ENCODE data around the gene NKAIN2.

NKAIN2 gene

DNA sequence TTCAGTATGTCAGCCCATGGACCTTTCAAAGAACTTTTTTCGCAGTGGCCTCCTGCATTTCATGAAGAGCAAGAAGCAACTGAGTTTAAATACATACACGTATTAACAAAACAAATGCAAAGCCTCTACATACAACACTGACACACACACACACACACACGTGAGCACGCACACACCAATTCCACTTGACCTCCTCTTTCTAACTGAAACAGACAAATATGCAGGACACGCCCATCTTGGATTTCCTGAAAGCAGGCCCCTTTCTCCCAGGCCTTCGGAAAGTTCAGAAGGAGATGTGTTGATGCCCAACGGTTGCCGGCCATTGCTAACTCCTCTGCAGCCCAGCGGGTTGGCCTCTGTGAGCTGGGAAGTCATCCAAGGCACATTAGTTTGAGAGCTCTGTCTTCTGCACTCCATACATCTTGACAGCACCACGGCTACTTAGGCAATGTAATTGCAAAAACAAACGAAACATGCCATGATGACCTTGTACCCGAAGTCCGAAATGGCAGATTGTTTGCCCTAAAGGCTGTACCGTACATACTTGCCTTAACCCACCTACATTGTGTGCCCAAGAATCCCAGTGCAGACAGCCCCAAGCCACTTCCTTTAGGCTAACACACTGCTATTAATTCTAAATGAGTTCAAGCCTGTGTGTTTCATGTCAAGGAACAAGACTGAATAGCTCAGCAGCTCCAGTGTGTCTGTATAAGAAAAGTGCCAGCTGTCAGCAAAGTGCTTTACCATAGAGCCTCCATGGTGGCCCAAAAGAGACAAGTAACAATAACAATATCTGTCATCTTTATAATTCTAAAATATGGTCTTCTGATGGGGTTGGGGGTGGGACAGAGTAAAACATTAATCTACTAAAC, 1019.8 kb downstream of the NKAIN2 start:
- TF ChIP-seq, protein P1, sequence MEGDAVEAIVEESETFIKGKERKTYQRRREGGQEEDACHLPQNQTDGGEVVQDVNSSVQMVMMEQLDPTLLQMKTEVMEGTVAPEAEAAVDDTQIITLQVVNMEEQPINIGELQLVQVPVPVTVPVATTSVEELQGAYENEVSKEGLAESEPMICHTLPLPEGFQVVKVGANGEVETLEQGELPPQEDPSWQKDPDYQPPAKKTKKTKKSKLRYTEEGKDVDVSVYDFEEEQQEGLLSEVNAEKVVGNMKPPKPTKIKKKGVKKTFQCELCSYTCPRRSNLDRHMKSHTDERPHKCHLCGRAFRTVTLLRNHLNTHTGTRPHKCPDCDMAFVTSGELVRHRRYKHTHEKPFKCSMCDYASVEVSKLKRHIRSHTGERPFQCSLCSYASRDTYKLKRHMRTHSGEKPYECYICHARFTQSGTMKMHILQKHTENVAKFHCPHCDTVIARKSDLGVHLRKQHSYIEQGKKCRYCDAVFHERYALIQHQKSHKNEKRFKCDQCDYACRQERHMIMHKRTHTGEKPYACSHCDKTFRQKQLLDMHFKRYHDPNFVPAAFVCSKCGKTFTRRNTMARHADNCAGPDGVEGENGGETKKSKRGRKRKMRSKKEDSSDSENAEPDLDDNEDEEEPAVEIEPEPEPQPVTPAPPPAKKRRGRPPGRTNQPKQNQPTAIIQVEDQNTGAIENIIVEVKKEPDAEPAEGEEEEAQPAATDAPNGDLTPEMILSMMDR (IDR thresholded peaks at IDR 0.05; ENCODE audit: low read depth, low read length, missing control alignments), result no peak
- Histone ChIP-seq H3K4me3 (ENCODE audit: low read depth, low read length) (no peak overlapping the region), H3K27me3 (replicated peaks) (no peaks in the 10 kb centered on the region), H3K27ac (no peak overlapping the region), H3K36me3 (replicated peaks) (no peaks in the 10 kb centered on the region)
- in situ Hi-C loops (cut with HindIII; ENCODE audit: low pct_ligation_motif_present, low sequenced_read_pairs), result no loop called here
- DNase-seq, result no peak

GRCh38 chr6:124825564-124825963, 1021.9 kb downstream of the NKAIN2 start:
- H3K27ac ChIP-seq, result no peak overlapping the region
- no peaks in the 10 kb centered on the region for H3K36me3 ChIP-seq (replicated peaks)
- DNase-seq, result no peak
- in situ Hi-C loops (cut with HindIII; ENCODE audit: low pct_ligation_motif_present, low sequenced_read_pairs), result no loop called here
- H3K27me3 ChIP-seq (replicated peaks), result no peaks in the 10 kb centered on the region
- TF ChIP-seq, protein P1 (IDR thresholded peaks at IDR 0.05; ENCODE audit: low read depth, low read length, missing control alignments), result no peak
- H3K4me3 ChIP-seq (ENCODE audit: low read depth, low read length), result no peak overlapping the region

DNA sequence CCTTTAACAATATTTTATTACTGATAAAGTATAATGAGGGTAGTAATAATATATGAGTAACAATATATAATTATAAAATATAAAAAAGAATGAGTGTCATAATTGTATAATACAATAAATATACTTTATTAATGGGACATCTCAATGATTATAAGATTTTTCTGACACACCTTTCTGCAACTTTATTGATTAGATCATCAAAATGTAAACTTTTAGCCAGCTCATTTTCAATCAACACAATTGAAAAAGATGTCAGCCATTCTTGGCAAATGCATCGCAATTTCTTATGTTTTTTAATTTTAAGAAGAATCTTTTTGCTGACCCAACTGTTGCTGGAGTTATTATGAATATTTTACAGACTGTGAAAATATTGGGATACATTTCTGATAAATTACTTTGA, 1026.2 kb downstream of the NKAIN2 start:
- Histone ChIP-seq H3K4me3 (ENCODE audit: low read depth, low read length) (no peak overlapping the region), H3K27ac (no peak overlapping the region), H3K27me3 (replicated peaks) (no peaks in the 10 kb centered on the region), H3K36me3 (replicated peaks) (no peaks in the 10 kb centered on the region)
- in situ Hi-C loops (cut with HindIII; ENCODE audit: low pct_ligation_motif_present, low sequenced_read_pairs), result no loop called here
- no peak for DNase-seq
- TF ChIP-seq, protein P1 (IDR thresholded peaks at IDR 0.05; ENCODE audit: low read depth, low read length, missing control alignments), result no peak

- no peak for DNase-seq
- no peak overlapping the region for H3K4me3 ChIP-seq (ENCODE audit: low read depth, low read length)
- no peak overlapping the region for H3K27ac ChIP-seq
- TF ChIP-seq, protein P1 (IDR thresholded peaks at IDR 0.05; ENCODE audit: low read depth, low read length, missing control alignments), result no peak
- no peaks in the 10 kb centered on the region for H3K27me3 ChIP-seq (replicated peaks)
- in situ Hi-C loops (cut with HindIII; ENCODE audit: low pct_ligation_motif_present, low sequenced_read_pairs), result no loop called here
- no peaks in the 10 kb centered on the region for H3K36me3 ChIP-seq (replicated peaks)
Measured at GRCh38 chr6:124830506-124830905, 1026.8 kb downstream of the NKAIN2 start.

DNA sequence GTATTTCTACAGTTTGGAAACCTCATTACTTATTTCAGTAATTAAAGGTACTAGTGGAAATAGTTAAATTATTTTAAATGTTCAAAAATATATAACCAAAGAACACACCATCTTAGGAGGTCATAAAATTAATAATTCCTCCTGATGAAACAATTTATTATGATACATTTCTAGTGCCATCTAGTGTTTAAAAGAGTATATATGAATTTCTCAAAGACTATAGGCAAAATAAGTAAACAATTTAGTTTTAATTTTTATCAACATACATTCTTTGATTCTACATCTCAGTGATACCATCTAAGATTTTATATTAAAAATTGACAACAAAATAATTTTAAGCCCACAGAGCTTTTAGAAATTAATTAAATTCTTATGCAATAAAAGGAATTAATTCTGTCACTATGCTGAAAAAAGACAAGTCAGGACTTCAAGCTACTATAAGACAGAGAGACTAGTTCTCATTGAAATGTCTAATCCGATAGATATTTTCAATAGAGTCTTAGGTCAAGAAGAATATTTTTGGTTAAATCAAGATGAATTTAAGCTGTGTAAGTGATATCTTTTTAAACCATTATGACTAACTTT, 1050.8 kb downstream of the NKAIN2 start:
- no peak for DNase-seq
- H3K36me3 ChIP-seq (replicated peaks), result no peaks in the 10 kb centered on the region
- in situ Hi-C loops (cut with HindIII; ENCODE audit: low pct_ligation_motif_present, low sequenced_read_pairs), result no loop called here

More for the DNA sequence above, 1050.8 kb downstream of the NKAIN2 start:
- Histone ChIP-seq H3K27ac (no peak overlapping the region), H3K27me3 (replicated peaks) (no peaks in the 10 kb centered on the region), H3K4me3 (ENCODE audit: low read depth, low read length) (no peak overlapping the region)
- TF ChIP-seq, protein P1 (IDR thresholded peaks at IDR 0.05; ENCODE audit: low read depth, low read length, missing control alignments), result no peak

Data from brain microvascular endothelial cell (primary cell).